Loucy (cell line): ENCODE data around the gene TBCD.

ENCODE experiments used
- H2AFZ ChIP-seq: fragments of 200-600 bp; sonication (generic); 2 replicates; pipeline ENCODE4 v1.6.0; 2016; ENCODE audit warnings: antibody characterized with exemption, mild to moderate bottlenecking, low read length, moderate library complexity
- H3F3A ChIP-seq: fragments of 200-600 bp; 2 replicates; pipeline ENCODE4 v1.6.0; 2016; ENCODE audit warnings: antibody characterized with exemption, low read depth, mild to moderate bottlenecking
- H3K27me3 ChIP-seq: fragments of 200-600 bp; sonication (generic); 2 replicates; pipeline ENCODE4 v1.6.1; 2014; ENCODE audit warnings: low read length, mild to moderate bottlenecking; ENCODE audit not compliant: insufficient read depth, poor library complexity, severe bottlenecking
- H3K36me3 ChIP-seq: fragments of 200-600 bp; sonication (generic); 2 replicates; pipeline ENCODE4 v1.6.1; 2016; ENCODE audit warnings: low read length; ENCODE audit not compliant: insufficient read depth
- H3K4me1 ChIP-seq: fragments of 200-600 bp; sonication (generic); 2 replicates; pipeline ENCODE4 v1.5.1; 2014; ENCODE audit warnings: low read length, mild to moderate bottlenecking; ENCODE audit not compliant: insufficient read depth, poor library complexity, severe bottlenecking
- H3K4me2 ChIP-seq: fragments of 200-600 bp; sonication (generic); 2 replicates; pipeline ENCODE4 v1.6.0; 2014; ENCODE audit warnings: antibody characterized with exemption, low read length, low read depth, mild to moderate bottlenecking; ENCODE audit not compliant: poor library complexity, severe bottlenecking
- H3K4me3 ChIP-seq: fragments of 200-600 bp; sonication (generic); 2 replicates; pipeline ENCODE4 v1.5.1; 2014; ENCODE audit warnings: low read length, mild to moderate bottlenecking, mixed read lengths; ENCODE audit not compliant: poor library complexity, severe bottlenecking
- H3K79me2 ChIP-seq: fragments of 200-600 bp; sonication (generic); 2 replicates; pipeline ENCODE4 v1.6.1; 2014; ENCODE audit warnings: low read length; ENCODE audit not compliant: insufficient read depth
- H3K9ac ChIP-seq: fragments of 200-600 bp; sonication (generic); 2 replicates; pipeline ENCODE4 v1.6.0; 2014; ENCODE audit warnings: mild to moderate bottlenecking, low read depth, low read length, moderate library complexity; ENCODE audit not compliant: poor library complexity, severe bottlenecking
- H3K9me2 ChIP-seq: fragments of 200-600 bp; sonication (generic); replicated peaks from 2 replicates; pipeline ENCODE4 v1.6.1; 2016; ENCODE audit warnings: low read depth, low read length, mixed read lengths
- H3K9me3 ChIP-seq: fragments of 200-600 bp; sonication (generic); 2 replicates; pipeline ENCODE4 v1.6.1; 2014; ENCODE audit warnings: mild to moderate bottlenecking, antibody characterized with exemption, low read length, low read depth; ENCODE audit not compliant: insufficient read depth
- H4K20me1 ChIP-seq: fragments of 200-600 bp; sonication (generic); 2 replicates; pipeline ENCODE4 v1.6.0; 2014; ENCODE audit warnings: antibody characterized with exemption, low read length, mild to moderate bottlenecking; ENCODE audit not compliant: insufficient read depth, poor library complexity, severe bottlenecking
- EZH2phosphoT487 ChIP-seq: fragments of 200-600 bp; IDR thresholded peaks from 2 replicates; pipeline ENCODE4 v1.6.1; 2018; ENCODE audit warnings: antibody characterized with exemption, mild to moderate bottlenecking, moderate library complexity, borderline replicate concordance
- TF ChIP-seq, protein P1 (sequence below): fragments of 200-600 bp; sonication (generic); conservative IDR thresholded peaks from 2 replicates; pipeline ENCODE4 v1.5.1; 2014; ENCODE audit warnings: mild to moderate bottlenecking, antibody characterized with exemption, low read length

The TBCD gene

DNA sequence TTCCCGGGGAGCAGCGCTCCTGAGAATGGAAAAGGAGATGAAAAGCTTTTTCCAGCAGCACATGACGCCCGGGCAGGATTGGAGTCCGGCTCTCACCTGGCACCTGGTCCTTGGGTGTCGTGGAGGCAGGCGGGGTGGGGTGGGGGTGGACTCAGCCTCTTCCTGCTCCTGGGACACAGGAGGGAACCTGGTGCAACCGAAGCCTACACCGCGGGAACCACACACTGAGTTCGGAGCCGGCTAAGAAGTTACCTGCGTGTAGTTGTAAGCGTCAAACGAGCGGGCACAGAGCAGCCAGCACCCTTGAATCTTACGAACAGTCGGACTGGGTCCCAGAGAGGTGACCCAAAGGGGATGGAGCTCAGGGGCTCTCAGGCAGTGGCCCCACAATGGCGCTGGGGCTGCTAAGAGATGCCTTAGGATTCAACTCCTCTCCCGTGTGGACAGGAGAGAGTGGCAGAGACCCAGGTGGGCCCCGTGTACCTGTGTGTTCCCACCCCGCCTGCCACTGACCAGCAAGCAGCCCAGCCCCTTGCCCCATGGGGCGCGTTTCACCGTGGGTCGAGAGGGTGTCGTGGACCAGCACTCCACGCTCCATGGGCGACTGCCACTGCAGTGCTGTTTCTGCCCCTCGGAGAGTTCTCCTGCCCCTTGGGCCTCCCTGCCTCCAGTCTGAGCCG is 221.7 kb downstream of the TBCD start:
- no peaks in the 10 kb centered on the region for H3K9me3 ChIP-seq
- H4K20me1 ChIP-seq, result no peaks in the 10 kb centered on the region
- H3K9ac ChIP-seq, result no peak overlapping the region
- no peaks in the 10 kb centered on the region for H3K9me2 ChIP-seq
- peaks cover 6% of the 10 kb centered on the region; the same call in 1 of the 2 replicates for H3K36me3 ChIP-seq
- no peak for TF ChIP-seq EZH2phosphoT487
- TF ChIP-seq, protein P1, sequence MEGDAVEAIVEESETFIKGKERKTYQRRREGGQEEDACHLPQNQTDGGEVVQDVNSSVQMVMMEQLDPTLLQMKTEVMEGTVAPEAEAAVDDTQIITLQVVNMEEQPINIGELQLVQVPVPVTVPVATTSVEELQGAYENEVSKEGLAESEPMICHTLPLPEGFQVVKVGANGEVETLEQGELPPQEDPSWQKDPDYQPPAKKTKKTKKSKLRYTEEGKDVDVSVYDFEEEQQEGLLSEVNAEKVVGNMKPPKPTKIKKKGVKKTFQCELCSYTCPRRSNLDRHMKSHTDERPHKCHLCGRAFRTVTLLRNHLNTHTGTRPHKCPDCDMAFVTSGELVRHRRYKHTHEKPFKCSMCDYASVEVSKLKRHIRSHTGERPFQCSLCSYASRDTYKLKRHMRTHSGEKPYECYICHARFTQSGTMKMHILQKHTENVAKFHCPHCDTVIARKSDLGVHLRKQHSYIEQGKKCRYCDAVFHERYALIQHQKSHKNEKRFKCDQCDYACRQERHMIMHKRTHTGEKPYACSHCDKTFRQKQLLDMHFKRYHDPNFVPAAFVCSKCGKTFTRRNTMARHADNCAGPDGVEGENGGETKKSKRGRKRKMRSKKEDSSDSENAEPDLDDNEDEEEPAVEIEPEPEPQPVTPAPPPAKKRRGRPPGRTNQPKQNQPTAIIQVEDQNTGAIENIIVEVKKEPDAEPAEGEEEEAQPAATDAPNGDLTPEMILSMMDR, result no peak
- no peaks in the 10 kb centered on the region for H3K27me3 ChIP-seq
- no peak overlapping the region for H3K4me2 ChIP-seq
- no peak overlapping the region for H2AFZ ChIP-seq
- no peak overlapping the region for H3K4me3 ChIP-seq
- H3K79me2 ChIP-seq, result no peaks in the 10 kb centered on the region
- no peaks in the 10 kb centered on the region for H3F3A ChIP-seq
- peaks cover 8% of the 10 kb centered on the region for H3K4me1 ChIP-seq

GRCh38 chr17:82974136-82974952 is 222.5 kb downstream of the TBCD start:
- Histone ChIP-seq H3K9me3 (no peaks in the 10 kb centered on the region), H3F3A (no peaks in the 10 kb centered on the region), H3K4me2 (no peak overlapping the region), H4K20me1 (no peaks in the 10 kb centered on the region), H3K36me3 (peaks cover 6% of the 10 kb centered on the region; the same call in 1 of the 2 replicates), H3K79me2 (no peaks in the 10 kb centered on the region), H3K4me1 (peaks cover 15% of the 10 kb centered on the region), H3K27me3 (no peaks in the 10 kb centered on the region), H2AFZ (no peak overlapping the region), H3K4me3 (no peak overlapping the region), H3K9ac (no peak overlapping the region), H3K9me2 (no peaks in the 10 kb centered on the region)
- TF ChIP-seq, protein P1, result no peak
- TF ChIP-seq EZH2phosphoT487, result no peak

DNA sequence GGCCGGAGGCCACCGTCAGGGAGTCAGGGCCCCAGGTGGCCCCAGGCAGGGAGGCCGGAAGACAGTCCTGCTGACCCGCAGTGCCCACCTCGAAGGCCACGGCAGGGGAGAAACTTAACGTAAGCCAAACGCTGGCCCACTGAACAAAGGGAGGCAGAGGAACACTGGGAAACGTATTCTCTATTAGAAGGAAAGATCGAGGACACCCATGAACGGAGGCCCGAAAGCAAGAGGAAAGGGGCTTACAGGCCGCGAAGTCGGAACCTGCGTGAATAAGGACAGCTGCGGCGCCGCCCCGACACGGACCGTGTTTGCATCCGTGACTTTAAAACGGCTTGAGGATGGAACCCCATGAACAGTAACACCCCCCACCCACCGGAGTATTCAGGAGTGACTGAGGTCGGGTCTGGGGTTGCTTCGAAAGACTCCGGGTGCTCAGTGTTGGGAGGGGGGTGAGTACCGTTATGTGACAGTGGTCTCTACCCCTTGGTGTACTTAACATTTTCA is 225.2 kb downstream of the TBCD start:
- Histone ChIP-seq H3K4me2 (no peak overlapping the region), H4K20me1 (no peaks in the 10 kb centered on the region), H3K9me3 (no peaks in the 10 kb centered on the region), H3K79me2 (no peaks in the 10 kb centered on the region), H3K4me1 (peaks cover 20% of the 10 kb centered on the region), H3F3A (no peaks in the 10 kb centered on the region), H3K9me2 (no peaks in the 10 kb centered on the region), H2AFZ (no peak overlapping the region), H3K4me3 (no peak overlapping the region), H3K36me3 (peaks cover 6% of the 10 kb centered on the region; the same call in 1 of the 2 replicates), H3K9ac (no peak overlapping the region), H3K27me3 (no peaks in the 10 kb centered on the region)
- no peak for TF ChIP-seq EZH2phosphoT487
- TF ChIP-seq, protein P1, result no peak
